Gastroesophageal sphincter (tissue), 4 donors: ENCODE results near the gene IQCN. TPM values are rescaled to one million over a fixed set of nuclear protein-coding genes. Genes with fewer than 3 reads are reported as not detected.
A peak's percentile ranks its signal among the peaks of the same experiment; 100 is the strongest.

ENCODE experiments used
- ATAC-seq: fragments of 150-250 bp; one replicate; pipeline ENCODE4 v1.9.1; 2016; ENCODE audit warnings: mild to moderate bottlenecking, moderate library complexity
- H3K27ac ChIP-seq, 4 donors: fragments of 200-600 bp; sonication (generic) in 3 of 4; 1 replicate in 3 of 4; 2 replicates in 1 of 4; pipeline ENCODE4 v1.5.1; 2016 to 2019
- H3K27me3 ChIP-seq: fragments of 200-600 bp; sonication (generic); one replicate; pipeline ENCODE4 v1.5.1; 2019
- H3K36me3 ChIP-seq, 2 donors: fragments of 200-600 bp; sonication (generic); one replicate each; pipeline ENCODE4 v1.5.1; 2019; ENCODE audit warnings: control low read depth in 1 of 2
- H3K4me1 ChIP-seq, 3 donors: fragments of 200-600 bp; sonication (generic); 1 replicate in 2 of 3; 2 replicates in 1 of 3; pipeline ENCODE4 v1.5.1; 2016 to 2019; ENCODE audit warnings: control low read depth in 2 of 3
- H3K4me3 ChIP-seq, 2 donors: fragments of 200-600 bp; sonication (generic); one replicate each; pipeline ENCODE4 v1.5.1; 2019; ENCODE audit warnings: mild to moderate bottlenecking in 1 of 2, moderate library complexity in 1 of 2
- H3K9me3 ChIP-seq, 3 donors: fragments of 200-600 bp; sonication (generic); one replicate each; pipeline ENCODE4 v1.5.1; 2017 to 2019; ENCODE audit warnings: control low read depth in 2 of 3
- EP300 ChIP-seq: sonication (generic); formaldehyde crosslinking; IDR thresholded peaks from one replicate; pipeline ENCODE4 v1.6.1; 2017; ENCODE audit warnings: antibody characterized with exemption, mild to moderate bottlenecking
- POLR2A ChIP-seq, 2 donors: fragments of 450-650 bp; IDR thresholded peaks; one replicate each; pipeline ENCODE4 v1.6.1; 2017; ENCODE audit warnings: antibody characterized with exemption in 2 of 2, mild to moderate bottlenecking in 2 of 2, moderate library complexity in 1 of 2
- POLR2AphosphoS5 ChIP-seq: sonication (generic); formaldehyde crosslinking; IDR thresholded peaks from one replicate; pipeline ENCODE4 v1.6.1; 2017; ENCODE audit warnings: antibody characterized with exemption
- WGBS, 2 donors: methylation state at CpG; one replicate each; pipeline ENCODE4 v1.1.5; 2018; ENCODE audit warnings: low coverage in 1 of 2; 5-methylcytosine and 5-hydroxymethylcytosine counted together
- total RNA-seq, 4 donors: library from RNA; depleted of rRNA; stranded (reverse); fragments of >200 nt; gene quantifications; one replicate each; pipeline ENCODE4 v1.1.0, GENCODE V29; 2016
- TF ChIP-seq, protein P1 (sequence below), 4 experiments: fragments of 200-600 bp in 2 of 4; fragments of 450-650 bp in 2 of 4; sonication (generic) in 1 of 4; IDR thresholded peaks; one replicate each; pipeline ENCODE4 v1.5.1; 2017 to 2019; ENCODE audit warnings: antibody characterized with exemption in 4 of 4, mild to moderate bottlenecking in 2 of 4, moderate library complexity in 2 of 4

Gene IQCN
- total RNA-seq, 4 donors from 2014 or later: 0.27 to 4.4 (median 1.3) TPM

GRCh38 chr19:18253716-18254115, 20.5 kb downstream of the IQCN start:
- H3K27ac ChIP-seq: no peak overlapping the region
- no peak overlapping the region for H3K4me3 ChIP-seq
- H3K36me3 ChIP-seq: peaks cover 0 to 22% of the 10 kb centered on the region in 2 donors
- no peak for TF ChIP-seq POLR2AphosphoS5
- no peak for TF ChIP-seq POLR2A (IDR thresholded peaks at IDR 0.05)
- TF ChIP-seq, protein P1, sequence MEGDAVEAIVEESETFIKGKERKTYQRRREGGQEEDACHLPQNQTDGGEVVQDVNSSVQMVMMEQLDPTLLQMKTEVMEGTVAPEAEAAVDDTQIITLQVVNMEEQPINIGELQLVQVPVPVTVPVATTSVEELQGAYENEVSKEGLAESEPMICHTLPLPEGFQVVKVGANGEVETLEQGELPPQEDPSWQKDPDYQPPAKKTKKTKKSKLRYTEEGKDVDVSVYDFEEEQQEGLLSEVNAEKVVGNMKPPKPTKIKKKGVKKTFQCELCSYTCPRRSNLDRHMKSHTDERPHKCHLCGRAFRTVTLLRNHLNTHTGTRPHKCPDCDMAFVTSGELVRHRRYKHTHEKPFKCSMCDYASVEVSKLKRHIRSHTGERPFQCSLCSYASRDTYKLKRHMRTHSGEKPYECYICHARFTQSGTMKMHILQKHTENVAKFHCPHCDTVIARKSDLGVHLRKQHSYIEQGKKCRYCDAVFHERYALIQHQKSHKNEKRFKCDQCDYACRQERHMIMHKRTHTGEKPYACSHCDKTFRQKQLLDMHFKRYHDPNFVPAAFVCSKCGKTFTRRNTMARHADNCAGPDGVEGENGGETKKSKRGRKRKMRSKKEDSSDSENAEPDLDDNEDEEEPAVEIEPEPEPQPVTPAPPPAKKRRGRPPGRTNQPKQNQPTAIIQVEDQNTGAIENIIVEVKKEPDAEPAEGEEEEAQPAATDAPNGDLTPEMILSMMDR (IDR thresholded peaks at IDR 0.05): no peak
- no peak for TF ChIP-seq EP300
- 33 to 38% methylated on average over 3 of the region's 5 CpGs for WGBS, 2 donors
- no peak for ATAC-seq
- no peaks in the 10 kb centered on the region for H3K4me1 ChIP-seq
- peaks cover 33% of the 10 kb centered on the region for H3K27me3 ChIP-seq
- H3K9me3 ChIP-seq: peaks cover 0 to 6% (median 0%) of the 10 kb centered on the region in 3 donors

DNA sequence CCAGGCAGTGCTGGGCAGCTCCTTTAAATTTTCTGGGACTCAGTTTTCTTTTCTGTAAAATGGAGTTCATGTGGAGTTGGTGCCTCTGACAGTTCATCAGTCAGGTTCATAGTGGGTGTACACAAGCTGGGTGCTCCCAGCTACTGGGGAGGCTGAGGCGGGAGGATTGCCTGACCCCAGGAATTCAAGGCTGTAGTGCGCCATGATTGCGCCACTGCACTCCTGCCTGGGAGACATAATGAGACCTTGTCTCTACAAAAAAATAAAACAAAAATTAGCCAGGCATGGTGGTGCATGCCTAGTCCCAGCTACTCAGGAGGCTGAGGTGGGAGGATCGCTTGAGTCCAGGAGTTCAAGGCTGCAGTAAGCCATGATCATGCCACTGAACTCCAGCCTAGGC, 21.1 kb downstream of the IQCN start:
- 100% methylated on average over 1 of the region's 4 CpGs; no CpG with 5 or more reads in 1 of the 2 donors for WGBS, 2 donors
- H3K36me3 ChIP-seq: peaks cover 0 to 17% of the 10 kb centered on the region in 2 donors
- peaks cover 33% of the 10 kb centered on the region for H3K27me3 ChIP-seq
- peaks cover 0 to 6% (median 0%) of the 10 kb centered on the region in 3 donors for H3K9me3 ChIP-seq
- no peak overlapping the region for H3K4me3 ChIP-seq
- H3K27ac ChIP-seq: no peak overlapping the region
- TF ChIP-seq, protein P1 (IDR thresholded peaks at IDR 0.05): no peak
- TF ChIP-seq POLR2AphosphoS5 (no peak), POLR2A (IDR thresholded peaks at IDR 0.05) (no peak), EP300 (no peak)
- no peak for ATAC-seq
- H3K4me1 ChIP-seq: no peaks in the 10 kb centered on the region

DNA sequence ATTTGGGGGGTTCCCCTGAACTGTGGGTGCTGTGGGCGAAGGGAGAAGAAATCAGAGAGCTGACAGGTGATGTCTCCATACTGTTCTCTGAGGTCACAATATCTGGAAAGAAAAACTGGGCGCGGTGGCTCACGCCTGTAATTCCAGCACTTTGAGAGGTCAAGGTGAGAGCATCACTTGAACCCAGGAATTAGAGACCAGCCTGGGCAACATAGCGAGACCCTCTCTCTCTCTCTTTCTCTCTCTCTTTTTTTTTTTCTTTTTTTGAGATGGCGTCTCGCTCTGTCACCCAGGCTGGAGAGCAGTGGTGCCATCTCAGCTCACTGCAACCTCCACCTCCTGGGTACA, 21.9 kb downstream of the IQCN start:
- 75 to 93% methylated on average over 3 to 6 of the region's 7 CpGs for WGBS, 2 donors
- Histone ChIP-seq H3K27me3 (peaks cover 33% of the 10 kb centered on the region), H3K4me3 (no peak overlapping the region), H3K9me3 (peaks cover 0 to 6% (median 0%) of the 10 kb centered on the region in 3 donors), H3K36me3 (peaks cover 0 to 9% of the 10 kb centered on the region in 2 donors), H3K4me1 (no peaks in the 10 kb centered on the region), H3K27ac (no peak overlapping the region)
- TF ChIP-seq, protein P1 (IDR thresholded peaks at IDR 0.05): no peak
- no peak for TF ChIP-seq POLR2A (IDR thresholded peaks at IDR 0.05)
- TF ChIP-seq EP300: no peak
- no peak for TF ChIP-seq POLR2AphosphoS5
- ATAC-seq: no peak

DNA sequence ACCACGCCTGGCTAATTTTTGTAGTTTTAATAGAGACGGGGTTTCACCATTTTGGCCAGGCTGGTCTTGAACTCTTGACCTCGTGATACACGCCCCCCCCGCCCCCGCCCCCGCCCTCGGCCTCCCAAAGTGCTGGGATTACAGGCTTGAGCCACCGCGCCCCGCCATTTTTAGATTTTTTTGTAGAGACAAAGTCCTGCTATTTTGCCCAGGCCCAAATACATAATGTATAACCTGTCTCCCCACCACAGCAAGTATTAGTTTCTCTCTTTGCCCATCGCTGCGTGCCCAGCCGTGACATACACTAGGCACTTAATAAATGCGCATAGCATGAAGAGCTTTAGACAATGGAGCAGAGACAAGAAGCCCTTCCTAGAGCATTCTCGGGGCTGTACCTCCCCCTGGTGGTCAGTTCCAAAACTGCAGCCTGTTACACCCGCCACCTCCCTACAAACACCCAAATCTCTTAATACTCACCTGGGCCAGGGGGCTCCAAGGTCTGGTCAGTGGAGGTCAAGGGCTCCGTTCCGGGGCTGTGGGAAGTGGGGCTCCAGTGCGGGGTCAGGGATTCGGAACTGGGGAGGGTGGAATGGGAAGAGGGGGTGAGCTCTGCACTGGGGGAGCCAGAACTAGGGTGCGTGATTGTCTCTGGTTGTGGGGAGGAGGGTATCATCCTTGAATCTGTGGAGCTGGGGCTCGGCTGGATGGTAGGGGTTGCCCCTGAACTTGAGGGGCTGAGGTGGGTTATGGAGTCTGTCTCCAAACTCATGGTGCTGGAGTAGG, 22.5 kb downstream of the IQCN start:
- ATAC-seq: peak; percentile 71
- TF ChIP-seq EP300 (no peak), POLR2AphosphoS5 (no peak), POLR2A (IDR thresholded peaks at IDR 0.05) (no peak)
- TF ChIP-seq, protein P1 (IDR thresholded peaks at IDR 0.05): peak in 3 of 4 experiments; percentile 94 to 99 (median 99)
- H3K4me1 ChIP-seq: no peaks in the 10 kb centered on the region
- H3K9me3 ChIP-seq: peaks cover 0 to 6% (median 0%) of the 10 kb centered on the region in 3 donors
- no peak overlapping the region for H3K4me3 ChIP-seq
- no peak overlapping the region for H3K27ac ChIP-seq
- H3K36me3 ChIP-seq: peaks cover 0 to 3% of the 10 kb centered on the region in 2 donors
- H3K27me3 ChIP-seq: peaks cover 33% of the 10 kb centered on the region
- WGBS, 2 donors: 0 to 19% methylated on average over 1 to 6 of the region's 23 CpGs

GRCh38 chr19:18249834-18250233, 24.4 kb downstream of the IQCN start:
- H3K9me3 ChIP-seq: peaks cover 0 to 6% (median 0%) of the 10 kb centered on the region in 3 donors
- H3K27ac ChIP-seq: no peak overlapping the region
- 86 to 100% methylated on average over 2 of the region's 5 CpGs for WGBS, 2 donors
- no peak for ATAC-seq
- no peak overlapping the region for H3K4me3 ChIP-seq
- peaks cover 23% of the 10 kb centered on the region for H3K27me3 ChIP-seq
- no peak for TF ChIP-seq EP300
- TF ChIP-seq POLR2AphosphoS5: no peak
- TF ChIP-seq, protein P1 (IDR thresholded peaks at IDR 0.05): no peak
- TF ChIP-seq POLR2A (IDR thresholded peaks at IDR 0.05): no peak
- no peaks in the 10 kb centered on the region for H3K36me3 ChIP-seq
- H3K4me1 ChIP-seq: no peaks in the 10 kb centered on the region
